GM19239 (cell line): ENCODE results near the gene NOXO1.

Experiments
- DNase-seq: peaks from one replicate; pipeline ENCODE4 v3.0.0; 2011; ENCODE audit warnings: low spot score; ENCODE audit not compliant: insufficient read length
- FAIRE-seq: peaks from 2 replicates; lab custom pipeline; 2011; peaks lifted over from hg19 to GRCh38; lab: Jason Lieb, UNC

The NOXO1 gene

GRCh38 chr16:1998852-1999801, 17.9 kb upstream of the NOXO1 start:
- DNase-seq (no peak), FAIRE-seq (no peak)

GRCh38 chr16:1998360-1998835, 17.1 kb upstream of the NOXO1 start:
- DNase-seq (no peak), FAIRE-seq (no peak)

- FAIRE-seq (no peak), DNase-seq (no peak)
These were observed 16.5 kb upstream of the NOXO1 start for GRCh38 chr16:1997494-1998359.

GRCh38 chr16:1993731-1994131, 12.5 kb upstream of the NOXO1 start:
- DNase-seq (no peak), FAIRE-seq (no peak)

- DNase-seq (no peak), FAIRE-seq (no peak)
These were observed 11.5 kb upstream of the NOXO1 start for GRCh38 chr16:1992704-1993317.

GRCh38 chr16:1991948-1992703, 10.9 kb upstream of the NOXO1 start:
- DNase-seq = peak; percentile 99

GRCh38 chr16:1991588-1991947, 10.3 kb upstream of the NOXO1 start:
- no peak for FAIRE-seq

More at GRCh38 chr16:1991948-1992703, 10.9 kb upstream of the NOXO1 start:
- peak; percentile 95 for FAIRE-seq

GRCh38 chr16:1991135-1991551, 9.9 kb upstream of the NOXO1 start:
- DNase-seq = peak; percentile 82
- peak; percentile 93 for FAIRE-seq

More at GRCh38 chr16:1991588-1991947, 10.3 kb upstream of the NOXO1 start:
- no peak for DNase-seq

- DNase-seq = no peak
- peak; percentile 54 for FAIRE-seq
These were observed 9.3 kb upstream of the NOXO1 start for GRCh38 chr16:1990351-1991134.

GRCh38 chr16:1990101-1990350, 8.8 kb upstream of the NOXO1 start:
- DNase-seq (no peak), FAIRE-seq (no peak)

GRCh38 chr16:1989209-1990100, 8.2 kb upstream of the NOXO1 start, which contains the start of gene SYNGR3:
Gene SYNGR3, plus strand, starts transcription at chr16:1989970. Its CDS starts 133 bp downstream, at chr16:1990103.
- no peak for FAIRE-seq
- DNase-seq = no peak

GRCh38 chr16:1987198-1987597, 5.9 kb upstream of the NOXO1 start:
- FAIRE-seq (no peak), DNase-seq (no peak)

GRCh38 chr16:1985466-1986150, 4.3 kb upstream of the NOXO1 start:
- no peak for FAIRE-seq
- DNase-seq = no peak

- DNase-seq (no peak), FAIRE-seq (peak; percentile 53)
These were observed 3.3 kb upstream of the NOXO1 start for GRCh38 chr16:1984347-1985225.

GRCh38 chr16:1983544-1984346, 2.5 kb upstream of the NOXO1 start, which contains the start of gene GFER:
Gene GFER, plus strand, starts transcription at chr16:1984193. Its CDS starts 26 bp downstream, at chr16:1984219.
- DNase-seq (peak; percentile 97), FAIRE-seq (peak; percentile 90)
